K562 (cell line): Measurements from ENCODE around the gene TTYH2. TPM values are rescaled to one million over a fixed set of nuclear protein-coding genes. Genes with fewer than 3 reads are reported as not detected.

Experiments used
- ATAC-seq: fragments of 200-7000 bp; cut with Tn5 transposase; 3 replicates; pipeline ENCODE4 v1.9.1; 2020; ENCODE audit warnings: moderate library complexity
- BruUV-seq: library from RNA; stranded (reverse); fragments of 400-500 nt; replicated peaks from 2 replicates; lab custom pipeline; 2021; lab: Mats Ljungman, UMichigan
- CTCF ChIA-PET: fragments of 300-600 bp; formaldehyde crosslinking; extraction: SDS; loops from one replicate; lab custom pipeline; 2021; ENCODE audit warnings: low intra/inter-chr PET ratio; lab: Yijun Ruan, JAX
- POLR2A ChIA-PET: fragments of 300-600, 350-650 bp; sonication (Branson Sonifier 250); formaldehyde crosslinking; extraction: SDS; loops from one replicate; lab custom pipeline; 2021; ENCODE audit warnings: antibody characterized with exemption, inconsistent platforms; lab: Yijun Ruan, JAX
- DNase-seq, 4 experiments: peaks; one replicate each; pipeline versions ENCODE4 v3.0.0 to v3.0.0-alpha.2; 2011 to 2018; ENCODE audit warnings: low spot score in 3 of 4, mixed read lengths in 3 of 4; ENCODE audit errors: extremely low read depth in 1 of 4
- FAIRE-seq: peaks from 2 replicates; lab custom pipeline; 2011; peaks lifted over from hg19 to GRCh38; lab: Jason Lieb, UNC
- H2AFZ ChIP-seq: 2 replicates; pipeline ENCODE4 v1.6.0; 2011; ENCODE audit warnings: low read depth, low read length, control low read depth, inconsistent platforms
- H3K27ac ChIP-seq: fragments of 200-600 bp; 3 replicates; pipeline ENCODE4 v1.8.0; 2011; ENCODE audit warnings: low read depth, mild to moderate bottlenecking, control low read depth, inconsistent platforms, low read length, moderate library complexity, mixed read lengths; ENCODE audit errors: extremely low read depth
- H3K27me3 ChIP-seq, 2 experiments: fragments of 300-600 bp in 1 of 2; 2 replicates in 1 of 2; 3 replicates in 1 of 2; pipeline versions ENCODE4 v1.6.0 to v1.8.0; 2011; ENCODE audit warnings: inconsistent platforms in 2 of 2, low read length in 2 of 2, mild to moderate bottlenecking in 1 of 2, mixed read lengths in 1 of 2, moderate library complexity in 1 of 2; ENCODE audit not compliant: control insufficient read depth in 2 of 2, insufficient read depth in 2 of 2
- H3K36me3 ChIP-seq: fragments of 300-600 bp; 3 replicates; pipeline ENCODE4 v1.8.0; 2011; ENCODE audit warnings: mild to moderate bottlenecking, low read length, inconsistent platforms; ENCODE audit not compliant: control insufficient read depth, insufficient read depth
- H3K4me1 ChIP-seq, 2 experiments: fragments of 200-600 bp in 1 of 2; replicated peaks in 1 of 2; 2 replicates in 1 of 2; 3 replicates in 1 of 2; pipeline versions ENCODE4 v1.5.1 to v1.8.0; 2011; ENCODE audit warnings: inconsistent platforms in 2 of 2, low read length in 2 of 2, mild to moderate bottlenecking in 1 of 2, mixed read lengths in 1 of 2, moderate library complexity in 1 of 2; ENCODE audit not compliant: control insufficient read depth in 2 of 2, insufficient read depth in 2 of 2
- H3K4me2 ChIP-seq: 2 replicates; pipeline ENCODE4 v1.6.1; 2011; ENCODE audit warnings: low read length, control low read depth, inconsistent platforms, mixed read lengths; ENCODE audit not compliant: insufficient read depth
- H3K4me3 ChIP-seq: fragments of 200-600 bp; sonication (generic), shearing (Covaris generic); 2 replicates; pipeline ENCODE4 v1.5.1; 2016; ENCODE audit warnings: control low read depth, inconsistent platforms
- H3K79me2 ChIP-seq: fragments of 200-600 bp; 3 replicates; pipeline ENCODE4 v1.8.0; 2011; ENCODE audit warnings: low read length, inconsistent platforms; ENCODE audit not compliant: control insufficient read depth, insufficient read depth
- H3K9ac ChIP-seq, 2 experiments: 2 replicates each; pipeline versions ENCODE4 v1.6.0 to v1.6.1; 2011; ENCODE audit warnings: low read depth in 2 of 2, low read length in 2 of 2, control low read depth in 1 of 2, inconsistent platforms in 1 of 2, mild to moderate bottlenecking in 1 of 2, mixed read lengths in 1 of 2; ENCODE audit not compliant: insufficient read depth in 1 of 2
- H3K9me1 ChIP-seq: one replicate; pipeline ENCODE4 v1.6.0; 2011; ENCODE audit warnings: inconsistent platforms, mild to moderate bottlenecking, low read length, moderate library complexity; ENCODE audit not compliant: control insufficient read depth, insufficient read depth
- H3K9me3 ChIP-seq: replicated peaks from 2 replicates; pipeline ENCODE4 v1.5.1; 2011; ENCODE audit warnings: low read depth, low read length, inconsistent platforms; ENCODE audit not compliant: control insufficient read depth, insufficient read depth
- H4K20me1 ChIP-seq: replicated peaks from 2 replicates; pipeline ENCODE4 v1.6.1; 2011; ENCODE audit warnings: low read length, inconsistent platforms, mixed read lengths; ENCODE audit not compliant: control insufficient read depth, insufficient read depth
- CBFA2T3 ChIP-seq: fragments of 450-650 bp; IDR thresholded peaks from 2 replicates; pipeline ENCODE4 v1.6.1; 2017
- CGGBP1 ChIP-seq: fragments of 250-450 bp; sonication (Bioruptor Pico); IDR thresholded peaks from 2 replicates; pipeline ENCODE4 v1.9.0; 2021; ENCODE audit warnings: mild to moderate bottlenecking
- DACH1 ChIP-seq: fragments of 450-650 bp; IDR thresholded peaks from 2 replicates; pipeline ENCODE4 v1.6.1; 2018; ENCODE audit not compliant: partially characterized antibody
- DLX4 ChIP-seq: fragments of 250-450 bp; sonication (Bioruptor Pico); IDR thresholded peaks from 2 replicates; pipeline ENCODE4 v1.6.1; 2021; ENCODE audit warnings: mild to moderate bottlenecking
- HINFP ChIP-seq: fragments of 450-650 bp; conservative IDR thresholded peaks from 2 replicates; pipeline ENCODE4 v1.6.1; 2016; ENCODE audit warnings: missing genetic modification characterization, low read depth, mild to moderate bottlenecking, control low read depth, missing compliant biosample characterization
- MAFF ChIP-seq: IDR thresholded peaks from 2 replicates; pipeline ENCODE4 v1.6.1; 2012; ENCODE audit warnings: low read length, improper control_type of control experiment
- NR1H2 ChIP-seq: sonication (generic); formaldehyde crosslinking; IDR thresholded peaks from 2 replicates; pipeline ENCODE4 v1.4.0; 2020; ENCODE audit warnings: mild to moderate bottlenecking, missing genetic modification reagents
- POLR2H ChIP-seq: IDR thresholded peaks from 2 replicates; pipeline ENCODE4 v1.6.1; 2016; ENCODE audit warnings: missing genetic modification characterization, low read depth, mild to moderate bottlenecking, control low read depth, missing compliant biosample characterization, moderate library complexity
- PTTG1 ChIP-seq: fragments of 450-650 bp; IDR thresholded peaks from 2 replicates; pipeline ENCODE4 v1.6.1; 2016; ENCODE audit warnings: low read depth, mild to moderate bottlenecking, missing genetic modification characterization, missing compliant biosample characterization
- RNF2 ChIP-seq: sonication (generic); IDR thresholded peaks from 2 replicates; pipeline ENCODE4 v1.6.1; 2016
- SREBF2 ChIP-seq: sonication (generic); formaldehyde crosslinking; IDR thresholded peaks from 2 replicates; pipeline ENCODE4 v1.4.0; 2020; ENCODE audit warnings: mild to moderate bottlenecking, missing genetic modification reagents
- THAP12 ChIP-seq: fragments of 250-450 bp; sonication (Bioruptor Pico); IDR thresholded peaks from 2 replicates; pipeline ENCODE4 v1.9.0; 2021; ENCODE audit warnings: mild to moderate bottlenecking, inconsistent platforms
- ZNF184 ChIP-seq: sonication (generic); formaldehyde crosslinking; IDR thresholded peaks from 2 replicates; pipeline ENCODE4 v1.5.0; 2020; ENCODE audit warnings: missing genetic modification reagents
- ZNF253 ChIP-seq: fragments of 250-450 bp; sonication (Bioruptor Pico); conservative IDR thresholded peaks from 2 replicates; pipeline ENCODE4 v1.6.1; 2021; ENCODE audit warnings: mild to moderate bottlenecking
- ZNF311 ChIP-seq: fragments of 250-450 bp; sonication (Bioruptor Pico); IDR thresholded peaks from 2 replicates; pipeline ENCODE4 v1.4.0; 2020; ENCODE audit warnings: mild to moderate bottlenecking, moderate library complexity
- WGBS: fragments of 100-300 bp; shearing (Covaris generic); methylation state at CpG from one replicate; pipeline ENCODE4 v1.1.6; 2016; ENCODE audit warnings: low coverage, mixed read lengths; ENCODE audit not compliant: insufficient coverage; ENCODE audit errors: missing lambda C conversion rate; 5-methylcytosine and 5-hydroxymethylcytosine counted together
- in situ Hi-C: fragments of 300-500 bp; cut with MboI; formaldehyde crosslinking; loops from 4 replicates; pipeline ENCODE4 v1.15.0; 2018; ENCODE audit warnings: inconsistent platforms, mixed read lengths
- intact Hi-C: fragments of 100-400 bp; cut with micrococcal nuclease; formaldehyde crosslinking; loops from 2 replicates; pipeline ENCODE4 v1.14.2; 2022
- polyA plus RNA-seq, 8 experiments: library from polyadenylated mRNA; depleted of rRNA in 4 of 8; stranded (reverse) in 5 of 8; unstranded in 3 of 8; fragments of >200 nt; fragmentation: Nextera tagmentation in 2 of 8; fragmentation: Illumina TruSeq in 1 of 8; extraction: Ambion mirVana in 2 of 8; extraction: Trizol in 1 of 8; gene quantifications; 2 replicates each; pipeline versions ENCODE4 v1.2.1 to v1.2.3, GENCODE V29; 2011 to 2014; ENCODE audit warnings: inconsistent platforms in 1 of 8, missing spikeins in 1 of 8
- total RNA-seq, 7 experiments: library from RNA; depleted of rRNA in 6 of 7; stranded (reverse); fragments of >200 nt in 6 of 7; fragmentation: Illumina TruSeq in 2 of 7; extraction: Trizol in 2 of 7; gene quantifications; 2 replicates each; pipeline versions ENCODE4 v1.2.1 to v1.2.3, GENCODE V29; 2011 to 2021; ENCODE audit warnings: low replicate concordance in 1 of 7

TTYH2 gene
- total and polyA plus RNA-seq, 9 of the 15 experiments (the other 6 are each of a cell fraction or from before 2014, with no cell fraction given): 0.03 to 2.0 (median 0.91) TPM

GRCh38 chr17:74180336-74180735 is 33.0 kb upstream of the TTYH2 start (continued):
- TF ChIP-seq THAP12 (no peak), CBFA2T3 (no peak), PTTG1 (tag) (no peak), ZNF184 (CRISPR knock-in tag) (no peak), POLR2H (tag) (no peak)
- TF ChIP-seq, all 486 proteins: peak for 0

GRCh38 chr17:74181341-74181740 is 32.0 kb upstream of the TTYH2 start:
- ChIA-PET POLR2A (interaction anchor here (0.6 to 1.3 kb wide), 2 partner anchors 22 to 195 kb away, joined by 3 to 5 read pairs; partner anchors contain the start of gene RPL38), CTCF (no interaction called here)
- TF ChIP-seq ZNF253 (CRISPR knock-in tag): no peak
- TF ChIP-seq DLX4 (CRISPR knock-in tag): no peak
- TF ChIP-seq ZNF311 (CRISPR knock-in tag): no peak
- TF ChIP-seq HINFP: no peak
- no peak for TF ChIP-seq NR1H2
- TF ChIP-seq SREBF2 (CRISPR knock-in tag): no peak
- no peak for TF ChIP-seq RNF2
- TF ChIP-seq DACH1: no peak
- no peak for TF ChIP-seq MAFF
- no peak for TF ChIP-seq CGGBP1 (CRISPR knock-in tag)
- peaks cover 4 to 51% of the 10 kb centered on the region in 2 experiments; a peak in 4 of 5 replicates for H3K27me3 ChIP-seq
- WGBS: 4% methylated on average over 2 of the region's 4 CpGs
- no peaks in the 10 kb centered on the region for H3K4me1 ChIP-seq
- no peak overlapping the region for H3K4me3 ChIP-seq
- no peaks in the 10 kb centered on the region for H3K79me2 ChIP-seq
- ATAC-seq (no peak), DNase-seq (no peak), FAIRE-seq (no peak)
- no peak overlapping the region for H3K4me2 ChIP-seq
- H3K36me3 ChIP-seq: no peaks in the 10 kb centered on the region
- H2AFZ ChIP-seq: no peak overlapping the region
- H3K9me1 ChIP-seq: no peaks in the 10 kb centered on the region
- H3K9me3 ChIP-seq: no peaks in the 10 kb centered on the region
- no peak overlapping the region for H3K9ac ChIP-seq
- no peak overlapping the region for H3K27ac ChIP-seq
- no TSS peak for BruUV-seq
- in situ Hi-C loops (no loop called here), intact Hi-C loops (no loop called here)
- H4K20me1 ChIP-seq: peaks cover 2% of the 10 kb centered on the region; the same call in 1 of the 2 replicates
